HG02571 (cell line): ENCODE data around the gene RBM19.
"Not testable (repeated sequence)": the region's sequence is repeated elsewhere in the genome, so short reads cannot be mapped to it uniquely, and the experiment has no call there.

ENCODE experiments used
- ATAC-seq: cut with Tn5 transposase; IDR thresholded peaks from one replicate; pipeline ENCODE4 v1.9.1; 2021; ENCODE audit warnings: mild to moderate bottlenecking, moderate library complexity; ENCODE audit not compliant: unreplicated experiment

The RBM19 gene

GRCh38 chr12:113906411-113907200 is 59.5 kb downstream of the RBM19 start:
- no peak for ATAC-seq

GRCh38 chr12:113905829-113906228 is 60.3 kb downstream of the RBM19 start:
- no peak for ATAC-seq

- ATAC-seq = no peak
These were observed 62.7 kb downstream of the RBM19 start for GRCh38 chr12:113903381-113903863.

- ATAC-seq = not testable (repeated sequence)
These were observed 64.8 kb downstream of the RBM19 start for GRCh38 chr12:113901319-113901718.

DNA sequence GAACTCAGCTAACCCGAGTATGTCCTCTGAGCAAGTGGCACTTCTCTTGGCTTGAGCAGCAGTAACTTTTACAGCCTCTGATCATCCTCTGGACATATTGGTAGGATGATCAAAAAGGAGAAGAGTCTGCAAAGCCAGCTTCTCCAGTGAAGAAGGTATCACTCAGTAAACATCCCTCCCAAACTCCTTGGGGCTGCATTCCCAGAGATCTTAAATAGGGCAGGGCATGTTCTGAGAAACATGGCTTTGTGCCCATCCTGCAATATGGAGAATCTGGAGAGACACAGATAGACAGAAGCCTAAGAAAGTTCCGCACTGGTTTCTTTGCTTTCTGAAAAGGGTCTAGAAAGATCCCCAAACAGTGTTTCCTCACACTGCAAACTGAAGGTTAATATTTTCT is 65.4 kb downstream of the RBM19 start:
- no peak for ATAC-seq

DNA sequence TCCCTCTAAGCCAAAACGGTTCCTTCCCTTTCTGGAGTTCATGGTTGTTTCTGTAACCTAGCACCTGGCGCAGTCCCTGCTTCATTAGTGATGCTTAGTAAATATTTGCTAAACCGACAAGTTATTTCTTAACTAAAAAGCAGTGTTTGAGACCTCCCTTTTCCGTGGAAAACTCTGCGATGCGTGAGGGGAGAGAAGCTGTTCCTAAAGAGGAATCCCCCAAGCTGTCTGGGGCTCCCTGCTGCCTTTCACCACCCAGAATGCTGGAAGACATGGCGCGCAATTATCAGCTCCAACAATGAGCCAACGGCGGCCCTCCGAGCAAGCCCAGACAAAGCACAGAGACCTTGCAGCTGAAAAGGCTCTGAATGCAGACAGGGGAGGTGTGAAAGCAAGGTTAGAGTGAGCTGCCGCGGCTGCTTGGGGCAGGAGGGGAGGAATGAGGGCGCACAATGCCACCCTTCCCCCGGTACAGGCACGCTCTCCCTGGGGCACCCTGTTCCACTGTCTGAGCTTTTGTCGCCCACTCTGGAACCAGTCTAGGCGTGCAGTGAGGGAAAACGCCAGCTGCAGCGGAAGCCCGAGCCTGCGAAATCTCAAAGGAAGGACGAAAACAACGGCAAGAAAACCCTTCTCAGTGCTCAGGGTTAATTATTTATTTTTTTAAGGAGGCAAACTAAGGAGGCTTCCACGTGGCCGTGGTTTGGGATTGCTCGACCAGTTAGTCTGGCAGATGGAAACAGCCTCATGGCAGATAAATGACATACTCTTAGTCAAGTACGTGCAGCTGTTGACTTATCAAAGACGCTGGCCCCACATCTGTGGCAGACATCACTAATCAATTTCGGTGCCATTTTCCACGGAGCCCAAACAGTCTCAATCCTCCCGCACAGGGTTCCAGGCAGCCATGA is 66.3 kb downstream of the RBM19 start:
- no peak for ATAC-seq

GRCh38 chr12:113899042-113899560 is 67.0 kb downstream of the RBM19 start:
- ATAC-seq = no peak

GRCh38 chr12:113898466-113898865 is 67.7 kb downstream of the RBM19 start:
- ATAC-seq = no peak

DNA sequence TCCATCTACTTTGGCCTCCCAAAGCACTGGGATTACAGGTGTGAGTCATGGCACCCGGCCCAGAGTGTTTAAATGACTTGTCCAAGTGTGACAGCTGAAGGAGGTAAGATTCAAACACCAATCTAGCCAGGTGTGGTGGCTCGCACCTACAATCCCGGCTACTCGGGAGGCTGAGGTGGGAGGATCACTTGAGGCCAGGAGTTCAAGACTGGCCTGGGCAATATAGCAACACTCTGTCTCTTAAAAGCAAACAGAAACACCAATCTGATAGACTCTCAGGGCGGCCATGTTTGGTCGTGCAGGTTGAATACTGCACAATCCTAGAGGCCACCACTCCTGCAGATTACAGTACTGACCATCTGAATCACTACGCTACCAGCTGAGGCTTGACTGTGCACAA is 68.7 kb downstream of the RBM19 start:
- ATAC-seq = no peak

DNA sequence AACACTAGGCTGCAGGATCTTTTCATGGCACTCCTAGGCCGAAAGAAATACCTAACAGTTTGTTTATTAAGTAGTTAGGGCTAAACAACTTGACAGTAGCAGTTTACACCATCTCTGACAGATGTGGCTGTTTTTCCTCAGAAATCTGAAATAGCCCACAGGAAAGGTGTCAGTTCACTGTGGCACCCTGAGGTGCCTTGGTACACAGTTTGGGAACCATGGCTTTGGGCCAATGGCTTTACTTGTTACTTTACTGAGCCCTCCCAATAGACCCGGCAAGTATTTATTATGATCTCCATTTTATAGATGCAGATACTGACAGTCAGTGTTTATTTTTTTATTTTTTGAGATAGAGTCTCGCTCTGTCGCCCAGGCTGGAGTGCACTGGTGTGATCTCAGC is 69.3 kb downstream of the RBM19 start:
- ATAC-seq = no peak

- no peak for ATAC-seq
These were observed 69.9 kb downstream of the RBM19 start for GRCh38 chr12:113896194-113896593.

GRCh38 chr12:113895176-113895575 is 70.9 kb downstream of the RBM19 start:
- ATAC-seq = no peak

GRCh38 chr12:113894697-113895096 is 71.4 kb downstream of the RBM19 start:
- ATAC-seq = no peak

- no peak for ATAC-seq
These were observed 72.9 kb downstream of the RBM19 start for GRCh38 chr12:113893221-113893620.

GRCh38 chr12:113892556-113892955 is 73.6 kb downstream of the RBM19 start:
- ATAC-seq = no peak

- ATAC-seq = no peak
These were observed 74.2 kb downstream of the RBM19 start for GRCh38 chr12:113891739-113892520.

DNA sequence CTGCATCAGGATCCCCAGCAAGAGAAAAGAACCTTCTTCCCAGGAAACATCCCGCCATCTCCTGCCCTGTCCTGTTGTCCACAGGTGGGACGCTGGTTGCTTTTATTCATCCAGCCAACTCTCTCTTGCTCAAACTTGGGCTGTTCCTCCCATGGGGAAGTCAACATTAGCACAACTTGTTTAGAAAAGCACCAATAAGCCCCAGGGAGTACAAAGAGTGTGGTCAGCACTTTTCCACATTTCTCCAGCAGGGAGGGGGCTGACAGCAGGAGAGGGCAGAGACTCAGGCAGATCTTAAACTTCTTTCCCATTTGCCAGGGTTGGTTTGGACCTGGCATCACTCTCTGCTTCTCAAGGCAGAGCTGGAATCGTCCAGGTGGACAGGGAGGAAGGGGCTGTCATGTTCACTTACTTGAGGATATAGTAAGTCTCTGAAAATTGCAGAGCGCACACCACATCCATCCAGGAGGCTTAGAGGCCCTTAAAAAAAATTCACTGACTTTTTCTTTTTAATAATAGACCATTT is 74.9 kb downstream of the RBM19 start:
- ATAC-seq = no peak

DNA sequence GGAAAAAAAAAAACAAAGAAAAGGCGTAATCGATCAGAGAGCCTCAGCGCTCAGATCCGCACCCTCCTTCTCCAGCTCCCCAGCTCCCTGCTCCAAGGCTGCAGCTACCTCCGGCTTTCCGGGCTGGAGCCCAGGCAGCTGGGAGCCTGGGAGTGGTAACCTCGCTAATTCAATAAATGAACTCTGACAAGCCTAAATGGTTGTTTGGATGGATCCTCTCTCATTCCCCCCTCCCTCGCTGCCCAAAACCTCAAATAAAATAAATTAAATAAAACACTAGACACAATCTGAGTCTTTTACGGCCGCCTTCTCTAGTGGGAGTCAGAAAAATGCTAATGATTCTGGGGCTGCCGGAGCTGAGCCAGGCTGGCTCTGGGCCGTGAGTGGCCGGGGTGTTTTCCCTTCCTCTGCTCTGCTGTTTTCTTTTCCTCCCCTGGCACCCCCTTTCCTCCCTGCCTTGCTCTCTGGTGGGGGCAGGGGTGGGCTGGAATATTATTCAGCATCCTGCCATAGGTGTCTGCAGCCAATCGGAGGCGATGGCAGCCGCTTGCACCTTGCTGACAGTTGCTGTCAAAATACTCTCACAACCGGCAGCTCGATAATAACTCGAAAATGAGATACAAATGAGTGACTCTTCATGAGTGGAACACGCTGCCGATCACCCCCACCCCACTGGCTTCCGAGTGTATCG is 76.1 kb downstream of the RBM19 start:
- no peak for ATAC-seq

DNA sequence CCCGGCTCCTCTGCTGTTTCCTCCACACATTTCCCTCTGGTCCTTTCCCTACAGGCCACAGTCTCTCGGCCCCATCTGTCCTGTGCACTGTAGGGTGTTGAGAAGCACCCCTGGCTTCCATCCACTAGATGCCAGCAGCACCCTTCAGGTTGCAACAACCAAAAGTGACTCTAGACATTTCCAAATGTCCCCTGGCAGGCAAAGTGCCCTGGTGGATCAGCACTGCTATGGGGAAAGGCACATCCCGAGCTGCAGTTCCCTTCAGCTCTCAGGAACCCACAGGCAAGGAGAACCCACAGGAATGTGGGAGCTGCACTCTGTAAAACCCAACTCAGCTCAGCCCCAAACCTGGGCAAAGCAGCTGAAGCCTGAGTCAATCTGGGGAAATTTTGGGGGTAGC is 77.0 kb downstream of the RBM19 start:
- ATAC-seq = no peak

GRCh38 chr12:113888435-113888834 is 77.7 kb downstream of the RBM19 start:
- no peak for ATAC-seq
